PFSK-1 (cell line): ENCODE results near the gene EVI5L.

Experiments
- POLR2AphosphoS5 ChIP-seq: IDR thresholded peaks from 2 replicates; pipeline ENCODE4 v1.6.1; 2012; ENCODE audit warnings: low read depth, mild to moderate bottlenecking, control low read depth, low read length, moderate library complexity
- SIN3A ChIP-seq: IDR thresholded peaks from 2 replicates; pipeline ENCODE4 v1.6.1; 2012; ENCODE audit warnings: mild to moderate bottlenecking, low read length, moderate library complexity, borderline replicate concordance; ENCODE audit not compliant: insufficient read depth
- TAF1 ChIP-seq: IDR thresholded peaks from 2 replicates; pipeline ENCODE4 v1.6.1; 2012; ENCODE audit warnings: low read length, control low read depth, borderline replicate concordance; ENCODE audit not compliant: insufficient read depth

DNA sequence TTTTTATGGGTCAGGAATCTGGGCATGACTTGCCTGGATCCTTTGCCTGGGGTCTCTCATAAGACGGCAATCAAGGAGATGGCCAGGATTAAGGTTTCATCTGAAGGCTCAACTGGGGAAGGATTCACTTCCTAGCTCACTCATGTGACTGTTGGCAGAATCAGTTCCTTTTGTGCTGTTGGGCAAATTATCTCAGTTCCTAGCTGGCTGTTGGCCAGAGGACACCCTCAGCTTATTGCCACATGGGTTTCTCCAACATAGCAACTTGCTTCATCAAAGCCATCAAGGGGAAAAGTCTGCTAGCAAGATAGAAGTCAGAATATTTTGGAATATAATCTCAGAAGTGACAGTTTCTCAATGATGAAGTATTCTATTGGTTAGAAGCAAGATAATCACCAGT is 12.2 kb upstream of the EVI5L start:
- TF ChIP-seq SIN3A: no peak
- no peak for TF ChIP-seq POLR2AphosphoS5
- no peak for TF ChIP-seq TAF1
